Measurements from ENCODE around the gene OSGEPL1.

OSGEPL1 gene

GRCh38 chr2:189794310-189794709 is 31.7 kb upstream of the OSGEPL1 start:
- Histone ChIP-seq H3K4me1 (ENCODE audit: insufficient read depth, insufficient read length) (no peaks in the 10 kb centered on the region), H3K36me3 (ENCODE audit: insufficient read depth, insufficient read length, low read length) (peaks cover 73% of the 10 kb centered on the region), H3K4me3 (ENCODE audit: insufficient read length, low read depth) (no peak overlapping the region), H3K9ac (ENCODE audit: insufficient read length, low read depth) (no peak overlapping the region), H3K9me3 (ENCODE audit: insufficient read depth, low read length) (no peaks in the 10 kb centered on the region), H3K27me3 (ENCODE audit: insufficient read depth, insufficient read length) (no peaks in the 10 kb centered on the region)
- no peak for DNase-seq (ENCODE audit: low read depth, low spot score)
- TF ChIP-seq YY1 (IDR thresholded peaks at IDR 0.05; ENCODE audit: insufficient read depth, insufficient read length) (no peak), SUZ12 (IDR thresholded peaks at IDR 0.05; ENCODE audit: extremely low read depth, insufficient read depth, insufficient read length) (no peak), ZNF274 (IDR thresholded peaks at IDR 0.05; ENCODE audit: low read depth, low read length) (no peak)

GRCh38 chr2:189791338-189792042 is 28.9 kb upstream of the OSGEPL1 start:
- no peak for TF ChIP-seq SUZ12 (IDR thresholded peaks at IDR 0.05; ENCODE audit: extremely low read depth, insufficient read depth, insufficient read length)
- H3K9ac ChIP-seq (ENCODE audit: insufficient read length, low read depth): no peak overlapping the region
- no peak for DNase-seq (ENCODE audit: low read depth, low spot score)

GRCh38 chr2:189783927-189784867 is 21.6 kb upstream of the OSGEPL1 start, which contains the start of the genes ORMDL1 and PMS1:
TSS of gene ORMDL1 (minus strand) at chr2:189784339. CDS start at chr2:189782595, 1,744 bp downstream.
TSS of gene PMS1 (plus strand) at chr2:189784450. CDS start at chr2:189791810, 7,360 bp downstream.
- H3K36me3 ChIP-seq (ENCODE audit: insufficient read depth, insufficient read length, low read length): peaks cover 62% of the 10 kb centered on the region
- DNase-seq (ENCODE audit: low read depth, low spot score): peak; percentile 90
- H3K4me3 ChIP-seq (ENCODE audit: insufficient read length, low read depth): peak within 1 kb of the TSS; percentile 80
- H3K27me3 ChIP-seq (ENCODE audit: insufficient read depth, insufficient read length): no peaks in the 10 kb centered on the region
- H3K9me3 ChIP-seq (ENCODE audit: insufficient read depth, low read length): no peaks in the 10 kb centered on the region
- peak within 1 kb of the TSS; percentile 98 for H3K9ac ChIP-seq (ENCODE audit: insufficient read length, low read depth)
- no peaks in the 10 kb centered on the region for H3K4me1 ChIP-seq (ENCODE audit: insufficient read depth, insufficient read length)
- TF ChIP-seq YY1 (IDR thresholded peaks at IDR 0.05; ENCODE audit: insufficient read depth, insufficient read length) (no peak), ZNF274 (IDR thresholded peaks at IDR 0.05; ENCODE audit: low read depth, low read length) (no peak), SUZ12 (IDR thresholded peaks at IDR 0.05; ENCODE audit: extremely low read depth, insufficient read depth, insufficient read length) (no peak)

More at GRCh38 chr2:189791338-189792042, 28.9 kb upstream of the OSGEPL1 start:
- Histone ChIP-seq H3K4me1 (ENCODE audit: insufficient read depth, insufficient read length) (no peaks in the 10 kb centered on the region), H3K36me3 (ENCODE audit: insufficient read depth, insufficient read length, low read length) (peaks cover 73% of the 10 kb centered on the region), H3K9me3 (ENCODE audit: insufficient read depth, low read length) (no peaks in the 10 kb centered on the region), H3K27me3 (ENCODE audit: insufficient read depth, insufficient read length) (no peaks in the 10 kb centered on the region), H3K4me3 (ENCODE audit: insufficient read length, low read depth) (no peak overlapping the region)

- no peaks in the 10 kb centered on the region for H3K4me1 ChIP-seq (ENCODE audit: insufficient read depth, insufficient read length)
- DNase-seq (ENCODE audit: low read depth, low spot score): no peak
- peaks cover 64% of the 10 kb centered on the region for H3K36me3 ChIP-seq (ENCODE audit: insufficient read depth, insufficient read length, low read length)
- peak overlapping the region; percentile 80 for H3K4me3 ChIP-seq (ENCODE audit: insufficient read length, low read depth)
- peak overlapping the region; percentile 98 for H3K9ac ChIP-seq (ENCODE audit: insufficient read length, low read depth)
- no peaks in the 10 kb centered on the region for H3K27me3 ChIP-seq (ENCODE audit: insufficient read depth, insufficient read length)
- no peak for TF ChIP-seq ZNF274 (IDR thresholded peaks at IDR 0.05; ENCODE audit: low read depth, low read length)
- TF ChIP-seq SUZ12 (IDR thresholded peaks at IDR 0.05; ENCODE audit: extremely low read depth, insufficient read depth, insufficient read length): no peak
- TF ChIP-seq YY1 (IDR thresholded peaks at IDR 0.05; ENCODE audit: insufficient read depth, insufficient read length): no peak
- H3K9me3 ChIP-seq (ENCODE audit: insufficient read depth, low read length): no peaks in the 10 kb centered on the region
Measured at GRCh38 chr2:189783451-189783926, 20.9 kb upstream of the OSGEPL1 start.

- no peaks in the 10 kb centered on the region for H3K27me3 ChIP-seq (ENCODE audit: insufficient read depth, insufficient read length)
- H3K4me3 ChIP-seq (ENCODE audit: insufficient read length, low read depth): no peak overlapping the region
- DNase-seq (ENCODE audit: low read depth, low spot score): no peak
- H3K36me3 ChIP-seq (ENCODE audit: insufficient read depth, insufficient read length, low read length): peaks cover 65% of the 10 kb centered on the region
- no peaks in the 10 kb centered on the region for H3K4me1 ChIP-seq (ENCODE audit: insufficient read depth, insufficient read length)
- TF ChIP-seq ZNF274 (IDR thresholded peaks at IDR 0.05; ENCODE audit: low read depth, low read length): no peak
- no peak for TF ChIP-seq SUZ12 (IDR thresholded peaks at IDR 0.05; ENCODE audit: extremely low read depth, insufficient read depth, insufficient read length)
- TF ChIP-seq YY1 (IDR thresholded peaks at IDR 0.05; ENCODE audit: insufficient read depth, insufficient read length): no peak
- H3K9ac ChIP-seq (ENCODE audit: insufficient read length, low read depth): no peak overlapping the region
- no peaks in the 10 kb centered on the region for H3K9me3 ChIP-seq (ENCODE audit: insufficient read depth, low read length)
Measured at GRCh38 chr2:189782221-189782671, 19.7 kb upstream of the OSGEPL1 start.

- H3K9ac ChIP-seq (ENCODE audit: insufficient read length, low read depth): no peak overlapping the region
- H3K9me3 ChIP-seq (ENCODE audit: insufficient read depth, low read length): no peaks in the 10 kb centered on the region
- no peak overlapping the region for H3K4me3 ChIP-seq (ENCODE audit: insufficient read length, low read depth)
- no peaks in the 10 kb centered on the region for H3K27me3 ChIP-seq (ENCODE audit: insufficient read depth, insufficient read length)
- no peaks in the 10 kb centered on the region for H3K4me1 ChIP-seq (ENCODE audit: insufficient read depth, insufficient read length)
- H3K36me3 ChIP-seq (ENCODE audit: insufficient read depth, insufficient read length, low read length): peaks cover 73% of the 10 kb centered on the region
- no peak for DNase-seq (ENCODE audit: low read depth, low spot score)
- TF ChIP-seq YY1 (IDR thresholded peaks at IDR 0.05; ENCODE audit: insufficient read depth, insufficient read length) (no peak), ZNF274 (IDR thresholded peaks at IDR 0.05; ENCODE audit: low read depth, low read length) (no peak), SUZ12 (IDR thresholded peaks at IDR 0.05; ENCODE audit: extremely low read depth, insufficient read depth, insufficient read length) (no peak)
Measured at GRCh38 chr2:189772212-189772611, 9.6 kb upstream of the OSGEPL1 start.

Measured in NT2/D1 (cell line).